Coronary artery (tissue), 2 donors: ENCODE data around the gene CCR8.

Source experiments
- DNase-seq: peaks from one replicate; pipeline ENCODE4 v3.0.0-alpha.2; 2017; ENCODE audit warnings: low spot score
- H3K27ac ChIP-seq, 2 donors: fragments of 200-600 bp; sonication (generic); one replicate each; pipeline ENCODE4 v1.5.1; 2016 to 2019
- H3K4me3 ChIP-seq: fragments of 200-600 bp; sonication (generic); 2 replicates; pipeline ENCODE4 v1.5.1; 2016; ENCODE audit warnings: mild to moderate bottlenecking, moderate library complexity
- CTCF ChIP-seq: fragments of 200-600 bp; sonication (generic); IDR thresholded peaks from one replicate; pipeline ENCODE4 v1.5.1; 2019; ENCODE audit warnings: antibody characterized with exemption

CCR8 gene

GRCh38 chr3:39292961-39293360 lies 36.5 kb upstream of the CCR8 start:
- TF ChIP-seq CTCF = no peak
- H3K4me3 ChIP-seq = no peak overlapping the region
- DNase-seq = no peak

GRCh38 chr3:39294446-39295183 lies 34.9 kb upstream of the CCR8 start:
- Histone ChIP-seq H3K4me3 (no peak overlapping the region), H3K27ac (no peak overlapping the region)
- no peak for TF ChIP-seq CTCF
- DNase-seq = no peak

More at GRCh38 chr3:39292961-39293360, 36.5 kb upstream of the CCR8 start:
- H3K27ac ChIP-seq = no peak overlapping the region

- H3K27ac ChIP-seq = no peak overlapping the region
- no peak for TF ChIP-seq CTCF
- no peak overlapping the region for H3K4me3 ChIP-seq
- no peak for DNase-seq
Observed at GRCh38 chr3:39295184-39295775, 34.2 kb upstream of the CCR8 start.

GRCh38 chr3:39296197-39297077 lies 33.1 kb upstream of the CCR8 start:
- H3K4me3 ChIP-seq = no peak overlapping the region
- no peak overlapping the region for H3K27ac ChIP-seq
- no peak for TF ChIP-seq CTCF
- DNase-seq = no peak

- H3K4me3 ChIP-seq = no peak overlapping the region
- no peak for TF ChIP-seq CTCF
- no peak for DNase-seq
Observed at GRCh38 chr3:39299279-39299678, 30.2 kb upstream of the CCR8 start.

GRCh38 chr3:39302178-39302577 lies 27.3 kb upstream of the CCR8 start:
- DNase-seq = no peak
- Histone ChIP-seq H3K27ac (no peak overlapping the region), H3K4me3 (no peak overlapping the region)
- TF ChIP-seq CTCF = no peak

More at GRCh38 chr3:39299279-39299678, 30.2 kb upstream of the CCR8 start:
- no peak overlapping the region for H3K27ac ChIP-seq
